Left lung (tissue), 10 donors: Measurements from ENCODE around the gene HOXA2. TPM values are rescaled to one million over a fixed set of nuclear protein-coding genes. Genes with fewer than 3 reads are reported as not detected.

ENCODE experiments used
- ATAC-seq: fragments of 200-7000 bp; cut with Tn5 transposase; one replicate; pipeline ENCODE4 v1.9.1; 2020; ENCODE audit warnings: moderate library complexity
- DNase-seq, 4 donors: peaks; one replicate each; pipeline ENCODE4 v3.0.0-alpha.2; 2013 to 2020
- H3K27ac ChIP-seq, 2 donors: fragments of 200-600 bp; sonication (generic) in 1 of 2; one replicate each; pipeline versions ENCODE4 v1.5.0 to v1.8.0; 2020 to 2021
- H3K27me3 ChIP-seq, 2 donors: fragments of 200-600 bp; sonication (generic) in 1 of 2; one replicate each; pipeline versions ENCODE4 v1.5.0 to v1.8.0; 2020 to 2021
- H3K36me3 ChIP-seq, 2 donors: fragments of 200-600 bp; sonication (generic) in 1 of 2; one replicate each; pipeline versions ENCODE4 v1.5.0 to v1.8.0; 2020 to 2021
- H3K4me1 ChIP-seq, 2 donors: fragments of 200-600 bp; one replicate each; pipeline ENCODE4 v1.8.0; 2021
- H3K4me3 ChIP-seq, 2 donors: fragments of 200-600 bp; sonication (generic) in 1 of 2; one replicate each; pipeline versions ENCODE4 v1.5.0 to v1.8.0; 2020 to 2021; ENCODE audit warnings: mild to moderate bottlenecking in 1 of 2
- H3K9me3 ChIP-seq, 2 donors: fragments of 200-600 bp; sonication (generic) in 1 of 2; one replicate each; pipeline versions ENCODE4 v1.5.0 to v1.8.0; 2020 to 2021
- CTCF ChIP-seq, 2 donors: fragments of 200-600 bp; sonication (generic) in 1 of 2; IDR thresholded peaks; one replicate each; pipeline versions ENCODE4 v1.5.0 to v1.8.0; 2021; ENCODE audit warnings: antibody characterized with exemption in 2 of 2
- intact Hi-C, 2 donors: fragments of 100-400 bp; cut with DNase I; formaldehyde crosslinking; loops; one replicate each; pipeline versions ENCODE4 v1.11.2 to v1.14.2; 2022
- polyA plus RNA-seq, 6 donors: library from polyadenylated mRNA; unstranded; fragments of 120-200 nt; gene quantifications; one replicate each; pipeline ENCODE4 v1.2.1, GENCODE V29; 2013; ENCODE audit not compliant: insufficient read length in 6 of 6
- total RNA-seq, 2 donors: library from RNA; stranded (reverse); fragmentation: NEBNext Ultra II Directional; extraction: Animal tissue kit (Norgen Biotek cat#: 25700); gene quantifications; one replicate each; pipeline ENCODE4 v1.2.1, GENCODE V29; 2021
- donor health status: DM: no; HTN: yes; CAD: no.
- donor health status: DM: no; HTN: no; CAD: no.

Gene HOXA2
- total and polyA plus RNA-seq, 8 donors: 0.61 to 19.6 (median 17.6) TPM

GRCh38 chr7:27143950-27144780, 41.7 kb upstream of the HOXA2 start:
- peaks cover 35 to 100% of the 10 kb centered on the region in 2 donors for H3K27me3 ChIP-seq
- intact Hi-C loops: loop anchor here in 1 of 2 donors (2.0 to 5.0 kb wide), 2 partner anchors 47 to 287 kb away; partner anchors contain the start of gene HOXA1
- no peak for TF ChIP-seq CTCF (IDR thresholded peaks at IDR 0.05)
- peak overlapping the region; percentile 74 to 87 for H3K27ac ChIP-seq
- no peaks in the 10 kb centered on the region for H3K36me3 ChIP-seq
- peak in 1 of 4 donors; percentile 32 for DNase-seq
- no peaks in the 10 kb centered on the region for H3K9me3 ChIP-seq
- no peak for ATAC-seq
- peaks cover 0 to 24% of the 10 kb centered on the region in 2 donors for H3K4me1 ChIP-seq
- peak overlapping the region; percentile 6 to 52 for H3K4me3 ChIP-seq

- Histone ChIP-seq H3K4me3 (peak within 1 kb of the TSS; percentile 52 to 56), H3K36me3 (no peaks in the 10 kb centered on the region), H3K4me1 (peaks cover 0 to 15% of the 10 kb centered on the region in 2 donors), H3K27ac (peak within 1 kb of the TSS; percentile 86 to 92), H3K27me3 (peaks cover 35 to 100% of the 10 kb centered on the region in 2 donors), H3K9me3 (no peaks in the 10 kb centered on the region)
- ATAC-seq: peak; percentile 77
- intact Hi-C loops: loop anchor here in 1 of 2 donors (2.0 to 5.0 kb wide), 2 partner anchors 46 to 286 kb away; partner anchors contain the start of gene HOXA1
- peak in 3 of 4 donors; percentile 81 to 97 (median 94) for DNase-seq
- peak; percentile 69 to 71 for TF ChIP-seq CTCF (IDR thresholded peaks at IDR 0.05)
Measured at GRCh38 chr7:27143023-27143949, 40.8 kb upstream of the HOXA2 start, which contains the start of gene HOXA5. TSS of gene HOXA5 (minus strand) at chr7:27143681. CDS start at chr7:27143607, 74 bp downstream.

GRCh38 chr7:27142580-27143022, 40.1 kb upstream of the HOXA2 start:
- H3K36me3 ChIP-seq: no peaks in the 10 kb centered on the region
- no peak for TF ChIP-seq CTCF (IDR thresholded peaks at IDR 0.05)
- H3K4me1 ChIP-seq: peaks cover 0 to 9% of the 10 kb centered on the region in 2 donors
- ATAC-seq: no peak
- H3K27ac ChIP-seq: peak overlapping the region; percentile 86 to 92
- DNase-seq: no peak
- H3K27me3 ChIP-seq: peaks cover 29 to 100% of the 10 kb centered on the region in 2 donors
- intact Hi-C loops: loop anchor here in 1 of 2 donors (2.0 to 5.0 kb wide), 2 partner anchors 45 to 286 kb away; partner anchors contain the start of gene HOXA1
- H3K4me3 ChIP-seq: peak overlapping the region; percentile 52 to 56
- H3K9me3 ChIP-seq: no peaks in the 10 kb centered on the region

- H3K9me3 ChIP-seq: no peaks in the 10 kb centered on the region
- peak overlapping the region; percentile 86 to 92 for H3K27ac ChIP-seq
- peak in 2 of 4 donors; percentile 41 to 60 for DNase-seq
- H3K27me3 ChIP-seq: peaks cover 24 to 100% of the 10 kb centered on the region in 2 donors
- TF ChIP-seq CTCF (IDR thresholded peaks at IDR 0.05): no peak
- H3K4me3 ChIP-seq: peak overlapping the region; percentile 52 to 56
- H3K4me1 ChIP-seq: peaks cover 0 to 9% of the 10 kb centered on the region in 2 donors
- no peaks in the 10 kb centered on the region for H3K36me3 ChIP-seq
- no peak for ATAC-seq
- intact Hi-C loops: loop anchor here in 1 of 2 donors (2.0 to 5.0 kb wide), 2 partner anchors 45 to 285 kb away; partner anchors contain the start of gene HOXA1
Measured at GRCh38 chr7:27141923-27142579, 39.6 kb upstream of the HOXA2 start.
